HUES48 (cell line): ENCODE measurements around the gene PEDS1.

ENCODE experiments used
- H3K27ac ChIP-seq: one replicate; pipeline ENCODE4 v1.7.0; 2013; ENCODE audit warnings: low read depth, low read length, inconsistent platforms
- H3K27me3 ChIP-seq: 2 replicates; pipeline ENCODE4 v1.6.1; 2013; ENCODE audit warnings: mild to moderate bottlenecking, low read length; ENCODE audit not compliant: control insufficient read depth, insufficient read depth
- H3K36me3 ChIP-seq: 2 replicates; pipeline ENCODE4 v1.6.1; 2013; ENCODE audit warnings: low read length; ENCODE audit not compliant: control insufficient read depth, insufficient read depth
- H3K4me1 ChIP-seq: 2 replicates; pipeline ENCODE4 v1.6.1; 2013; ENCODE audit warnings: mild to moderate bottlenecking, low read length; ENCODE audit not compliant: control insufficient read depth, insufficient read depth
- H3K4me3 ChIP-seq: 2 replicates; pipeline ENCODE4 v1.5.1; 2013; ENCODE audit warnings: mild to moderate bottlenecking, low read depth, low read length
- H3K9ac ChIP-seq: 2 replicates; pipeline ENCODE4 v1.6.1; 2013; ENCODE audit warnings: mild to moderate bottlenecking, low read depth, low read length, moderate library complexity
- H3K9me3 ChIP-seq: 2 replicates; pipeline ENCODE4 v1.6.1; 2013; ENCODE audit warnings: low read length; ENCODE audit not compliant: control insufficient read depth, insufficient read depth

The PEDS1 gene

DNA sequence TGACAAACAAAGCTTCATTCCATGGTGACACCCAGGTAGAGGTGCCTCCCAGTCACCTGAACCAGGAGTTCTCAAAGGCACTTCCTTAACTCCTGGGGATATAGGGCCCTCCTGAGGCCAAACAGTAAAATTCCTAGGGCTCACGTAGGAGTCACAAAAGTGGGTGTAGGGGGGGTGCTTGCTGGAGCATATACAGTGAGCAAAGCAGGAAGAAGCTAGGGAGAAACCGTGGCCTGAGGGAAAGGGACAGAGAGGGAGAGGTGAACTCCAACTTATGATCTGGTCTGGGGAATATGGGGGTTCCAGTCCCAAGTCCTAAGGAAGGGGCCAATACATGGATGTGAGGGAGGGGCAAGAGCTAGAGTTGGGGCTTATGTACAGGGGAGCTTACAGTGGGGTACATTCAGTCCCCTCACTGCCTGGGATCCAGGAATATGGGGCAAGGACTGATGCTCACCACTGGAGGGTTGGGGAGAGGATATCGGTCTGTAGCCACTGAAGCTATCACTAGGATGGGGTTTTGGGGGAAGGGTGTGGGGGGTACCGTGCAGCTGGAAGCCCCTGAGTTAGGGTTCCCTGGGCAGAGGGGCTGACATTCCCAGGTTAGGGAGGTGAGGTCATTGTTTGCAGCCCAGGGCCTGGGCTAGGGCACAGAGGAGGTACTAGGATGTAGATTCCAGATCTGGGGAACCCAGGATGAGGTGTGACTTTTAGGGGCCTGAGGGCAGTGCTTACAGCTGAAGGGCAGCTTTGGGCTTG lies 950 bp downstream of the PEDS1 start:
- Histone ChIP-seq H3K9ac (peak overlapping the region; percentile 78), H3K4me1 (peaks cover 25% of the 10 kb centered on the region), H3K36me3 (peaks cover 24% of the 10 kb centered on the region), H3K27ac (peak overlapping the region; percentile 79), H3K27me3 (0 out of 2 replicates have a peak, but pooled peaks cover 3% of the 10 kb centered on the region), H3K4me3 (peak overlapping the region; percentile 72), H3K9me3 (no peaks in the 10 kb centered on the region)

DNA sequence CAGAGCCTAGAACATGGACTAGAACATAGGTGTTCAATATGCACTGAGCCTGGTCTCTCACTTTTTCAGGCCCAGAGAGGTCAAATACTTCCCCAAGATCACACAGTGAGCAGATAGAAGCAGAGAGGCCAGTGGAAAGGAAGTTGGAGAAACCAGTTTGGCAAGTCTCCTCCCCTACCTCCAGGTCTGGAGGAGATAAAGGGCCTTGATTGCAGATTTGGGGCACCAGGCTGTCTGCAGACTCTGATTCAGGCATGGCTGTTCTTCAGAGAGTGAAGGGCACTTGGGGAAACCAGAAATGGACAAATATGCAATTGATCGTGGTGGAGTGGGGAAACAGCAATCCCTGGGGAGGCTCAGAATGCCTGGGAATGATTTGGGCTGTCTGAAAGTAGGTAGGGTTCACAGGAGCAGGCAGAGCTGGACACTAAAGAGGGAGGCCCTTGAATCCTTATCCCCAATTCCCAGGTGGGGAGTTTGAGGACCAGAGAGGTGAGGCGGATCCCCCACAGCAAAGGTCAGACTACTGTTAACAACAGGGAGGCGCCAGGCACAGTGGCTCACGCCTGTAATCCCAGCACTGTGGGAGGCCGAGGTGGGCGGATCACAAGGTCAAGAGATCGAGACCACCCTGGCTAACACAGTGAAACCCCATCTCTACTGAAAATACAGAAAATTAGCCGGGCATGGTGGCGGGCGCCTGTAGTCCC lies 2.3 kb downstream of the PEDS1 start:
- Histone ChIP-seq H3K27ac (peak overlapping the region; percentile 5), H3K9me3 (no peaks in the 10 kb centered on the region), H3K4me1 (peaks cover 37% of the 10 kb centered on the region), H3K9ac (no peak overlapping the region), H3K36me3 (peaks cover 31% of the 10 kb centered on the region), H3K27me3 (0 out of 2 replicates have a peak, but pooled peaks cover 3% of the 10 kb centered on the region), H3K4me3 (no peak overlapping the region; the same call in 1 of the 2 replicates)

DNA sequence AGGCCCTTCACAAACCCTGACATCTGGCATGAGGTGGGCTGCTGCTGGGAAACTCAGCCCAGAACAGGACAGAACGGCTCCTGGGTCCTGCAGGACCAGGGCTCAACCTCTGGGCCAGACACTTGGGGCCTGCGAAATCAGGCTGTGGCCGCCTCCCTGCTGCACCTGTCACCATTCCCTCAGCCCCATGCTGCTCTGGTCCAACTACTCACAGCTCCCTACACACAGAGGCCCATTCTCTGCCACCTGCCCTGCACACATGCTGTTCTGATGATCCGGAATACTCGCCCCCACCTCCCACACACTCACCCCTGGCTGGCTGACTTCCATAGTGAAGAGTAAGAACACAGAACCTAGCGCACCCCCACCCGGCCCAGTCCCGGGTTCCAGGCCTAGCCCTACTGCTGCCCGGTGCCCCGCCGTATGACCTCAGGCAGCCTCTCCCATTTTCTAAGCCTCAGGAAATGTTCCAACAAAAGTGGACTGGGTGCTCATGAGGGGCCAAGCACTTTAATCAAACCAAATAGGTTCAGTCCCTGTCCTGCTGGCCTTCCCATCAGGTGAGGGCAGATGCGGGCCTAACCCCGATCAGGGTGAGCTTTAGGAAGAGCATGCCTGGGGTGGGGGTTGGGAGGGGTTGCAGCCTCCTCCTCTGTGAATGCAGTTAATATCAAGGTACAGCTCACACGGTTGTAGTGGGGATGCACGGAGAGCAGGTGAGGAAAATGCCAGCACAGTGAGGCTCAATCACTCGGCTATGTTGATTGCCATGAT lies 3.9 kb downstream of the PEDS1 start:
- Histone ChIP-seq H3K36me3 (peaks cover 33% of the 10 kb centered on the region), H3K9ac (no peak overlapping the region), H3K4me1 (peaks cover 37% of the 10 kb centered on the region), H3K4me3 (no peak overlapping the region), H3K27me3 (0 out of 2 replicates have a peak, but pooled peaks cover 3% of the 10 kb centered on the region), H3K9me3 (no peaks in the 10 kb centered on the region), H3K27ac (no peak overlapping the region)

DNA sequence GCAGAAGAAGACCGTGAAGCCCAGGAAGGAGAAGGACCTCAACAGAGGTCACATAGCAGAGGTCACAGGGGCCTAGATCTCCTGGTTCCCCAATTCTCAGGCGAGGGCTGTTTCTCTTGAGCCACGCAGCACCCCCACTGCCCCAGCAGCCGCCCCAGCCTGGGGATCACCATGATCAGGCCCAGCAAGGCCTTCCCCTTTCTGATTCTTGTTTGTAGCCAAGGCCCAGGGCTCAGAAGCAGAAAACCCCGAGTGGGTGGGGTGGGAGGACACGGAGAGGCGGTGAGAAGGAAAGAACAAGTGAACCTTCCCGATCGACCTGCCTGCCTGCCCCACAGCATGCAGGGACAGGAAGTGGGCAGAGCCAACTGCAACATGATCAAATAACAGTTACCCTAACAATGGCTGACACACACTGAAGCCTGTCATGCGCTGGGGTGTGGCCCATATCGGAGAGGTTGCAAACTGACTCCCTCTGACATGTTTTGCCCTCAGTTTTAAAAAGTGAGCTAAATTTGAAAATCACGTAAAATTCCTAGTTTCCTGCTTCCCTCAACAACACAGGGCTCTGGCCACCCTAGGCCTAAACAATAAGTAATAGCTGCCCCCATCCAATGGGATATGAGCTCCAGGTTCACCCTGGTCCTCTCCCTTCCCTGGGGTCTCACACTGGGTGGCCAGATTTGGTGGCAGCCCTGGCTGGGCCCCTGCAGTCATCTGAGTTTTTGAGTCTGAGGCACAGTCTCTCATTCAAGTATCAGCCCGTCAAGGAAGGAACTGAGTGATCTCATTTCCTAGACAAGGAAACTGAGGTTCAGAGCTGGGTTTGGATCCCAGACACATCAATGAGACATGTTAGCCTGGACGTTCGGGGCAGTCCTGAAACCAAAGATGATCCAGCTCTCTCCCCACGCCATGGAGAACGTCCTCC lies 6.5 kb downstream of the PEDS1 start:
- Histone ChIP-seq H3K4me3 (no peak overlapping the region), H3K27me3 (no peaks in the 10 kb centered on the region), H3K9me3 (no peaks in the 10 kb centered on the region), H3K27ac (peak overlapping the region; percentile 58), H3K9ac (no peak overlapping the region), H3K36me3 (peaks cover 44% of the 10 kb centered on the region), H3K4me1 (peaks cover 30% of the 10 kb centered on the region)

DNA sequence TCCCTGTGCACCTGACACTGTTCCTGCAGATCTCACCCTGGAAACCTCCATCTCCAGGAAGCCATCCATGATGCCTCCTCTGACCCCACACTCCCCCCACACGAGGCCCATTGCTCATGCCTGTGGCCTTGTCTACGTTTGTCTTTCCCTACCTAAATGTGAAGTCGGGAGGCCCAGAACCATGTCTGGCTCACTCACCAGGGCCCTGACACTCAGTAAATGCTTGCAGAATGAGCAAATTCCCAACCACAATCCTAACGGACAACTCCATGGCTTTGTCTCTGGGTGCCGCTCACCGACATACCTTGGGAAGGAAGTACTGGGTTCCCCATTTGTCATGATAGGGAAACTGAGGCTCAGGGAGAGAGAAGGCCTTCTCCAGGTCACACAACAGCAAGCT lies 7.3 kb downstream of the PEDS1 start:
- H3K4me1 ChIP-seq: peaks cover 26% of the 10 kb centered on the region
- H3K27me3 ChIP-seq: no peaks in the 10 kb centered on the region
- no peak overlapping the region for H3K9ac ChIP-seq
- H3K4me3 ChIP-seq: no peak overlapping the region
- H3K27ac ChIP-seq: no peak overlapping the region
- H3K9me3 ChIP-seq: no peaks in the 10 kb centered on the region
- H3K36me3 ChIP-seq: peaks cover 52% of the 10 kb centered on the region

DNA sequence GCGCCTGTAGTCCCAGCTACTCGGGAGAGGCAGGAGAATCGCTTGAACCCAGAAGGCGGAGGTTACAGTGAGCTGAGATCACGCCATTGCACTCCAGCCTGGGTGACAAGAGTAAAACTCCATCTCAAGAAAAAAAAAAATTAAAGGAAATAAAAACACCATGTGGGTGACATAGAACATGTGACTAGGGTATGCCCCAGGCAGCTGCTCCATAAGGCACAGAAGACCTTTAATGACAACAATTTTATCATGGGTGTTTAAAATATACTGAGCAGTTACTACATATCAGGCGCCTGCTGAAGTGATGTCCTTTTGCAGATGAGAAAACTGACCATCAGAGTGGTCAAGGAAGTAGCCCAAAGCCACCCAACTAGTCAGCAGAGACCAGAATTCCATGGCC lies 8.0 kb downstream of the PEDS1 start:
- no peaks in the 10 kb centered on the region for H3K9me3 ChIP-seq
- peaks cover 22% of the 10 kb centered on the region for H3K4me1 ChIP-seq
- no peak overlapping the region for H3K4me3 ChIP-seq
- H3K9ac ChIP-seq: no peak overlapping the region
- peaks cover 58% of the 10 kb centered on the region for H3K36me3 ChIP-seq
- no peak overlapping the region for H3K27ac ChIP-seq
- H3K27me3 ChIP-seq: no peaks in the 10 kb centered on the region

DNA sequence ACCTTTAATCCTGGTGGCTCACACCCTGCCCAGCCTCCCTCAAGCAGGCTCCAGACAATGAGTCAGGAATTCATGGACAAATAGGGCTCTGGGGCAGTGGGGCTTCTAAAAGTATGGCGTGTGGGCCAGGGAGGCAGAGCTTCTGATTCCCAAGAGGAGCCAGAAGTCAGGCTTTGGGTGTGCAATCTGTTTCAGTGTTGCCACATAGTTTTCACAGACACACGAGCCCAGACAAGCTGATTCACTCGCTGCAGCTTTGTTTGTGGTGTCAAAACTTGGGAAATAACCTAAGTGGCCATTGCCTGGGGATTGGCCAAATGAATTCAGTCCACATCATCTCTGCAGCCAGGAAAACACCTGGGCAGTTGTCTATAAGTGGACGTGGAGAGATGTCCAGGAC lies 9.2 kb downstream of the PEDS1 start:
- Histone ChIP-seq H3K9ac (no peak overlapping the region), H3K36me3 (peaks cover 54% of the 10 kb centered on the region), H3K27ac (no peak overlapping the region), H3K9me3 (no peaks in the 10 kb centered on the region), H3K27me3 (no peaks in the 10 kb centered on the region), H3K4me3 (no peak overlapping the region), H3K4me1 (peaks cover 22% of the 10 kb centered on the region)

DNA sequence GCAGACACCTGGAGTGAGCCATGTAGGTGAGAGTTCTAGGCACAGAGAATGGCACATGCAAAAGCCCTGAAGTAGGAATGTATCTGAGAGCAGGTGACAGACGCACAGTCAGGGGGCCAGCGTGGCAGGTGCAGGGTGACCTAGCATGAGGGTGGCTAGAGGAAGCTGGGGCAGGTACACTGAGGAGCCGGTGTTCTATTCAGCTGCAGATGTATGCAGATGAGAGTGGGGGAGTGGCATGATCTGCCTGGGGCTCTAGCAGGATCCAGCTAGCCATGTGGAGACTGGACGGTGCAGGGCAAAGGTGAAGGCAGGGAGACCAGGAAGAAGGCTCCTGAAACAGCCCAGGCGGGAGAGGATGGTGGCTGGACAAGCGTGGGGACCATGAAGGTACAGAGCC lies 10.7 kb downstream of the PEDS1 start:
- Histone ChIP-seq H3K4me1 (peaks cover 22% of the 10 kb centered on the region), H3K9me3 (no peaks in the 10 kb centered on the region), H3K4me3 (no peak overlapping the region), H3K9ac (no peak overlapping the region), H3K27me3 (no peaks in the 10 kb centered on the region), H3K27ac (no peak overlapping the region), H3K36me3 (peaks cover 40% of the 10 kb centered on the region)

DNA sequence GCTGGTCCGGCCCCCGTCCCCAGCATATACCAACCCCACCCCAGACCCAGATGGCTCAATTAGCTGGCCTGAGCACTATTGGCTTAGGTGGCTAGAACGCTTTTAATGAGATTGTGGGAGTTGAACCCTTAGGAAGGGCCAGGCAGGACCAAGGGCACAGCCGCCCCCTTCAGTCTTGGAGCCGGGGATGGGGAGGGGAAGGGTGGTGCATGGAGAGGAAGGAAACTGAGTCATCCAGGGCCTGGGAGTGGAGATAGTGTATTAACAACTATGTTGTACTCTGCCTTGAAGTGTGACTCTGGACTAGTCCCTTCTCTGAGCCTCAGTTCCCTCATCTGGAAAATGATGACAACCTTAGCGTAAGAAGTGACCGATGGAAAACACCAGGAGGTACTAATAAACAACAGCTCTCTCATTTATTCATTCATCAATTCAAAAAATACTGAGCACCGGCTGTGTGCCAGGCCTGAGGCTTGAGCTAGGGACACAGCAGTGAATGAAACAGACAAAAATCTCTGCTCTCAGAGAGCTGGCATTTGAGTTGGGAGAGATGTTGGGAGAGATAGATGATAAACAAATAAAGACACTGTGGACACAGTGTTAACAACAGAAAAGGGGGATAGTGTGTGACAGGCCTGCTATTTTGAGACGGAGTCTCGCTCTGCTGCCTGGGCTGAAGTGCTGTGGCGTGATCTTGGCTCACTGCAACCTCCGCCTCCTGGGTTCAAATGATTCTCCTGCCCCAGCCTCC lies 11.5 kb downstream of the PEDS1 start:
- no peak overlapping the region for H3K9ac ChIP-seq
- no peaks in the 10 kb centered on the region for H3K27me3 ChIP-seq
- H3K36me3 ChIP-seq: peaks cover 40% of the 10 kb centered on the region
- no peaks in the 10 kb centered on the region for H3K9me3 ChIP-seq
- H3K4me3 ChIP-seq: no peak overlapping the region
- H3K4me1 ChIP-seq: peaks cover 15% of the 10 kb centered on the region
- no peak overlapping the region for H3K27ac ChIP-seq
